H9 (cell line): Measurements from ENCODE around the gene SNTG2. TPM values are rescaled to one million over a fixed set of nuclear protein-coding genes. Genes with fewer than 3 reads are reported as not detected.

ENCODE experiments used
- DNase-seq: peaks from one replicate; pipeline ENCODE4 v3.0.0-alpha.2; 2017
- H2AFZ ChIP-seq: one replicate; pipeline ENCODE4 v1.6.1; 2013; ENCODE audit warnings: mild to moderate bottlenecking, low read length, control low read depth, moderate library complexity
- H2AK5ac ChIP-seq: 2 replicates; pipeline ENCODE4 v1.6.1; 2013; ENCODE audit warnings: low read length, control low read depth, mixed read lengths; ENCODE audit not compliant: insufficient read length
- H2BK120ac ChIP-seq: one replicate; pipeline ENCODE4 v1.6.1; 2013; ENCODE audit warnings: low read depth, mild to moderate bottlenecking, low read length, control low read depth, inconsistent platforms; ENCODE audit not compliant: poor library complexity, severe bottlenecking
- H2BK12ac ChIP-seq: 2 replicates; pipeline ENCODE4 v1.6.1; 2013; ENCODE audit warnings: low read length, control low read depth, mixed read lengths, low read depth; ENCODE audit not compliant: insufficient read length
- H2BK15ac ChIP-seq: 2 replicates; pipeline ENCODE4 v1.6.1; 2013; ENCODE audit warnings: low read depth, low read length, control low read depth
- H2BK20ac ChIP-seq: one replicate; pipeline ENCODE4 v1.6.1; 2013; ENCODE audit warnings: low read depth, mild to moderate bottlenecking, low read length, control low read depth, inconsistent platforms; ENCODE audit not compliant: poor library complexity, severe bottlenecking
- H2BK5ac ChIP-seq: 2 replicates; pipeline ENCODE4 v1.6.1; 2013; ENCODE audit warnings: low read length, control low read depth, mixed read lengths; ENCODE audit not compliant: insufficient read length
- H3K14ac ChIP-seq: 2 replicates; pipeline ENCODE4 v1.6.1; 2013; ENCODE audit warnings: low read length, control low read depth; ENCODE audit not compliant: insufficient read depth
- H3K18ac ChIP-seq: 2 replicates; pipeline ENCODE4 v1.6.1; 2013; ENCODE audit warnings: low read depth, mild to moderate bottlenecking, mixed read lengths, low read length, control low read depth; ENCODE audit not compliant: insufficient read length
- H3K23ac ChIP-seq: 2 replicates; pipeline ENCODE4 v1.6.1; 2013; ENCODE audit warnings: low read length, control low read depth, mixed read lengths, low read depth; ENCODE audit not compliant: insufficient read length
- H3K23me2 ChIP-seq: 2 replicates; pipeline ENCODE4 v1.6.1; 2013; ENCODE audit warnings: low read depth, mild to moderate bottlenecking, mixed read lengths, low read length, control low read depth; ENCODE audit not compliant: insufficient read length, poor library complexity, severe bottlenecking
- H3K27ac ChIP-seq: 2 replicates; pipeline ENCODE4 v1.5.1; 2013; ENCODE audit warnings: low read length, control low read depth, mixed read lengths, low read depth; ENCODE audit not compliant: insufficient read length
- H3K27me3 ChIP-seq: 2 replicates; pipeline ENCODE4 v1.6.1; 2013; ENCODE audit warnings: low read length, control low read depth, inconsistent platforms; ENCODE audit not compliant: insufficient read depth
- H3K4ac ChIP-seq: 2 replicates; pipeline ENCODE4 v1.6.1; 2013; ENCODE audit warnings: low read depth, mild to moderate bottlenecking, control low read depth, inconsistent platforms, low read length, moderate library complexity
- H3K4me1 ChIP-seq: 2 replicates; pipeline ENCODE4 v1.6.1; 2013; ENCODE audit warnings: low read length, control low read depth, inconsistent platforms; ENCODE audit not compliant: insufficient read depth
- H3K4me2 ChIP-seq: 2 replicates; pipeline ENCODE4 v1.6.1; 2013; ENCODE audit warnings: low read length, control low read depth, mixed read lengths; ENCODE audit not compliant: insufficient read length, insufficient read depth
- H3K56ac ChIP-seq: 2 replicates; pipeline ENCODE4 v1.6.1; 2013; ENCODE audit warnings: low read depth, mild to moderate bottlenecking, mixed read lengths, low read length, control low read depth; ENCODE audit not compliant: insufficient read length
- H3K79me1 ChIP-seq: 2 replicates; pipeline ENCODE4 v1.6.1; 2013; ENCODE audit warnings: low read depth, mild to moderate bottlenecking, moderate library complexity, low read length, control low read depth, inconsistent platforms; ENCODE audit not compliant: insufficient read depth, poor library complexity, severe bottlenecking
- H3K79me2 ChIP-seq: 2 replicates; pipeline ENCODE4 v1.6.1; 2013; ENCODE audit warnings: low read length, control low read depth, inconsistent platforms; ENCODE audit not compliant: insufficient read depth
- H3K9ac ChIP-seq: 2 replicates; pipeline ENCODE4 v1.6.1; 2013; ENCODE audit warnings: low read length, control low read depth, mixed read lengths; ENCODE audit not compliant: insufficient read length; ENCODE audit errors: extremely low read depth
- H3K9me3 ChIP-seq: one replicate; pipeline ENCODE4 v1.6.1; 2013; ENCODE audit warnings: low read depth, low read length, inconsistent platforms; ENCODE audit not compliant: control insufficient read depth
- H3T11ph ChIP-seq: one replicate; pipeline ENCODE4 v1.6.1; 2013; ENCODE audit warnings: mild to moderate bottlenecking, low read length, control low read depth, inconsistent platforms
- H4K20me1 ChIP-seq: one replicate; pipeline ENCODE4 v1.6.1; 2013; ENCODE audit not compliant: control insufficient read depth, insufficient read length, insufficient read depth
- H4K5ac ChIP-seq: 2 replicates; pipeline ENCODE4 v1.6.1; 2013; ENCODE audit warnings: low read depth, mild to moderate bottlenecking, mixed read lengths, low read length, control low read depth; ENCODE audit not compliant: insufficient read length
- H4K8ac ChIP-seq: replicated peaks from 2 replicates; pipeline ENCODE4 v1.6.1; 2013; ENCODE audit warnings: low read length, control low read depth, mixed read lengths, low read depth; ENCODE audit not compliant: insufficient read length
- H4K91ac ChIP-seq: 2 replicates; pipeline ENCODE4 v1.6.1; 2013; ENCODE audit warnings: low read depth, mild to moderate bottlenecking, moderate library complexity, mixed read lengths, low read length, control low read depth; ENCODE audit not compliant: insufficient read length
- H3K27ac Mint-ChIP-seq, 3 experiments: 2 replicates in 2 of 3; 3 replicates in 1 of 3; pipeline ENCODE4 v1.8.0; 2020 to 2021; ENCODE audit warnings: mixed read lengths in 3 of 3, mild to moderate bottlenecking in 1 of 3, moderate library complexity in 1 of 3
- H3K27me3 Mint-ChIP-seq: 2 replicates; pipeline ENCODE4 v1.8.0; 2021; ENCODE audit warnings: low read depth, mild to moderate bottlenecking, moderate library complexity, mixed read lengths
- H3K36me3 Mint-ChIP-seq, 3 experiments: 2 replicates in 2 of 3; 3 replicates in 1 of 3; pipeline ENCODE4 v1.8.0; 2020 to 2021; ENCODE audit warnings: low read depth in 3 of 3, mixed read lengths in 3 of 3; ENCODE audit not compliant: insufficient read depth in 1 of 3
- H3K4me1 Mint-ChIP-seq, 2 experiments: 2 replicates each; pipeline ENCODE4 v1.8.0; 2020; ENCODE audit warnings: mixed read lengths in 2 of 2
- H3K4me3 Mint-ChIP-seq, 2 experiments: 2 replicates in 1 of 2; 3 replicates in 1 of 2; pipeline ENCODE4 v1.8.0; 2020 to 2021; ENCODE audit warnings: mild to moderate bottlenecking in 2 of 2, mixed read lengths in 2 of 2, moderate library complexity in 1 of 2
- H3K9me3 Mint-ChIP-seq, 2 experiments: 2 replicates in 1 of 2; 3 replicates in 1 of 2; pipeline ENCODE4 v1.8.0; 2020; ENCODE audit warnings: mild to moderate bottlenecking in 2 of 2, mixed read lengths in 2 of 2, moderate library complexity in 1 of 2
- CTCF ChIP-seq: fragments of 200-600 bp; sonication (generic); conservative IDR thresholded peaks from 3 replicates; pipeline ENCODE4 v1.8.0; 2021; ENCODE audit warnings: antibody characterized with exemption, mild to moderate bottlenecking
- WGBS: extraction: QIAGEN DNeasy Blood & Tissue Kit; methylation state at CpG from one replicate; pipeline ENCODE4 v1.1.7; 2013; ENCODE audit warnings: missing lambda C conversion rate, low lambda C conversion rate, mixed read lengths; ENCODE audit not compliant: insufficient read length; ENCODE audit errors: extremely low coverage; 5-methylcytosine and 5-hydroxymethylcytosine counted together
- total RNA-seq: library from RNA; stranded (reverse); gene quantifications from 2 replicates; pipeline ENCODE4 v1.2.1, GENCODE V29; 2021

SNTG2 gene
- total RNA-seq, 1 experiment from 2014 or later: 13.2 TPM

- H3K9ac ChIP-seq: no peak overlapping the region
- H3K9me3 ChIP-seq: no peaks in the 10 kb centered on the region
- no peak overlapping the region for H2BK5ac ChIP-seq
- H2BK12ac ChIP-seq: no peak overlapping the region
- H2BK20ac ChIP-seq: no peak overlapping the region
- H4K5ac ChIP-seq: no peak overlapping the region
- no CpG with 5 or more reads among the region's 1 CpG for WGBS
- peaks cover 8% of the 10 kb centered on the region; the same call in 1 of the 2 replicates for H3K27me3 Mint-ChIP-seq
- no peak for TF ChIP-seq CTCF
- no peak overlapping the region for H4K91ac ChIP-seq
- no peak overlapping the region for H3K4me2 ChIP-seq
- H3K56ac ChIP-seq: no peak overlapping the region
- H3T11ph ChIP-seq: no peak overlapping the region
- H3K36me3 Mint-ChIP-seq: peaks cover 0 to 4% (median 0%) of the 10 kb centered on the region in 3 experiments; a peak in 1 of 7 replicates
- H4K20me1 ChIP-seq: no peaks in the 10 kb centered on the region
- H3K4me1 Mint-ChIP-seq: peaks cover 5 to 6% of the 10 kb centered on the region in 2 experiments
- H2BK15ac ChIP-seq: no peak overlapping the region
- H2BK120ac ChIP-seq: no peak overlapping the region
- H3K23me2 ChIP-seq: no peaks in the 10 kb centered on the region
- no peaks in the 10 kb centered on the region for H3K4me1 ChIP-seq
- H3K79me2 ChIP-seq: no peaks in the 10 kb centered on the region
- H3K4me3 Mint-ChIP-seq: no peak overlapping the region
- no peak overlapping the region for H3K27ac Mint-ChIP-seq
- H3K9me3 Mint-ChIP-seq: peaks cover 0 to 6% of the 10 kb centered on the region in 2 experiments; a peak in 3 of 5 replicates
- no peak overlapping the region for H3K4ac ChIP-seq
- H4K8ac ChIP-seq: no peak overlapping the region
- no peaks in the 10 kb centered on the region for H3K79me1 ChIP-seq
- no peak overlapping the region for H3K27ac ChIP-seq
- H3K23ac ChIP-seq: no peak overlapping the region
- no peak for DNase-seq
- H2AFZ ChIP-seq: no peak overlapping the region
- H3K18ac ChIP-seq: no peak overlapping the region
- H2AK5ac ChIP-seq: no peak overlapping the region
- H3K27me3 ChIP-seq: no peaks in the 10 kb centered on the region
- no peak overlapping the region for H3K14ac ChIP-seq
These were observed 409.5 kb downstream of the SNTG2 start for GRCh38 chr2:1360144-1360543.
